ENCODE measurements around the gene CAMSAP2. TPM values are rescaled to one million over a fixed set of nuclear protein-coding genes. Genes with fewer than 3 reads are reported as not detected.

CAMSAP2 gene
- total and polyA plus RNA-seq, 3 donors from 2014 or later, result 16.0 to 34.7 (median 28.4) TPM

Other genes with a start within 250 kb of the CAMSAP2 start
- 1 to 10 TPM; 3.5 to 6.8 TPM for gene KIF14, start 118.1 kb upstream of the CAMSAP2 start, total RNA-seq
- 1.8 TPM for gene KIF14, start 118.1 kb upstream of the CAMSAP2 start, polyA plus RNA-seq (ENCODE audit: insufficient read depth, low read depth, low replicate concordance)
- gene DDX59, start 69.0 kb upstream of the CAMSAP2 start, total RNA-seq, result 10 to 100 TPM; 24.1 to 30.2 TPM
- 17.7 TPM for gene DDX59, start 69.0 kb upstream of the CAMSAP2 start, polyA plus RNA-seq (ENCODE audit: insufficient read depth, low read depth, low replicate concordance)
- gene GPR25, start 134.1 kb downstream of the CAMSAP2 start, total RNA-seq, result under 1 TPM in 1 of 2 donors, not detected in 1; 0.87 TPM
- gene GPR25, start 134.1 kb downstream of the CAMSAP2 start, polyA plus RNA-seq (ENCODE audit: insufficient read depth, low read depth, low replicate concordance), result not detected
- 1 to 10 TPM; 2.3 to 5.8 TPM for gene INAVA, start 156.0 kb downstream of the CAMSAP2 start, total RNA-seq
- 1.5 TPM for gene INAVA, start 156.0 kb downstream of the CAMSAP2 start, polyA plus RNA-seq (ENCODE audit: insufficient read depth, low read depth, low replicate concordance)